ENCODE data around the gene NDUFS8.

NDUFS8 gene

DNA sequence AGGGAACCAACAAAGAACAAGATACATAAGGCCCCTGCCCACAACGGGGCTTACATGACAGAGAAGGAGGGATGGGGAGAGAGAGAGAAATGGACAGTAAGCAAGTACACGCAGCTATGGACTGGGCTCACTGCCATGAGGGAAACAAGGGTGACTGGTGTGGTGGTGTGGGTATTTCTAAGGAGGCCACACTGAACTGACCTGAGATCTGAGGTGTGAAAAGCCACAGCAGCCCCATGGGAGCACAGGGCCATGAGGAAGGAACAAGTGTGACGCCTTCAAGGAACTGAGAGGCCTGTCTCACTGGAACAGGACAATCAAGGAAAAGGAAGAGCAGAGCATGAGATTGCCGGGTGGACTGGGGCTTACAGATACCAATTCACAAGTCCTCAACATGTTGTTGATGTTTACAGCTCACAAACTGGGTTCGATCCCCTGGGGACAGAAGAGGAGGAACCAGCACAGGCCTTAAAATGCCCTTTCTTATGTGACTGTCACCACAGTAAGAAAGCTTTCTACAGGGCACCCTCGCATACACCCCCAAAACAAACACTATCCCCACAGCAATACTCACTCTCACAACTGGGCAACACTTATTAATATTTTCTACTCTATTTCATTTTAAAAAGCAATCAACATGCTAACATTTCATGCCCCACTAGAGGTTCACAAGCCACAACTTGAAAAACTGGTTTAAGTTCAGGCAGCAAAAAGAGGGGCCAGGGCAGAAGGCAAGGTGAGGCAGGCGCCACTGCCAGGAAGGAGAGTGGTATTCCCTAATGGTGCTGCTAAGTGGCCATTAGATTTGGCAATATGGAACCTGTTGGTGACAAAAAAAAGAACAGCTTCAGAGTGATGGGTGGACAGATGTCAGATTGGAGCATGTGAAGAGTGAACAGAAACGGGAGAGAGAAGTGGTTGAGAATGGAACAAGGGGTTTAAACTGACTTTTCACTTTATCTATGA is 47.4 kb downstream of the NDUFS8 start:
- DNase-seq (ENCODE audit: low read depth in 2 of 2), result no peak

DNA sequence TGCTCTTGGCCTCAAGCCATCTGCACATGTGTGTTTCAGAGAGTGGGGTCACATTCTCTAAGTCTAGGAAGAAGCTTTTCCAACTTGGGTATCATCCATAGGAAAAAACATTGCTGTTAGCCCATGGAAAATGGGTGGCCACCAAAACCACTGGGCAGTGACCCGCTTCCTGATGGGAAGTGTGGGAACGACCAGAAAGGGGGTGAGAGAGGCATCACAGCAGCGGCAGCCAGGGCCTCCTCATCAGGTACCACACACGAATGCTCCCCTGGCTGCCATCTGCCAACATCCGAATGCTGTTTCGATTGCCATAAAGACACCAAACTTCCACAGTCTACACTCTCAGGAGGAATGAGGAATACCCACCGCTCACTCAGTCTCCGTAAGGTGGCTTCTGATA is 50.4 kb downstream of the NDUFS8 start:
- DNase-seq (ENCODE audit: low read depth in 2 of 2), result no peak

GRCh38 chr11:68081691-68082090 is 51.2 kb downstream of the NDUFS8 start:
- DNase-seq (ENCODE audit: low read depth in 2 of 2), result no peak

GRCh38 chr11:68082481-68082880 is 52.0 kb downstream of the NDUFS8 start:
- no peak for DNase-seq (ENCODE audit: low read depth in 2 of 2)

GRCh38 chr11:68083517-68083916 is 53.0 kb downstream of the NDUFS8 start:
- DNase-seq (ENCODE audit: low read depth in 2 of 2), result no peak

Data from stimulated activated CD8-positive, alpha-beta memory T cell treated with anti-CD3 and anti-CD28 coated beads, Interleukin-7, amount 100 ng/mL, for 1 hour (primary cell).